Muscle layer of duodenum (tissue), 2 donors: ENCODE measurements around the gene NR5A2.

Source experiments
- H3K27ac ChIP-seq: one replicate; pipeline ENCODE4 v1.7.0; 2013; ENCODE audit warnings: mild to moderate bottlenecking, low read length
- H3K27me3 ChIP-seq: one replicate; pipeline ENCODE4 v1.7.0; 2013; ENCODE audit warnings: low read depth, mild to moderate bottlenecking, control low read depth, low read length
- H3K36me3 ChIP-seq, 2 donors: one replicate each; pipeline ENCODE4 v1.7.0; 2013; ENCODE audit warnings: low read length in 2 of 2, control low read depth in 1 of 2, mild to moderate bottlenecking in 1 of 2; ENCODE audit not compliant: insufficient read depth in 2 of 2, control insufficient read depth in 1 of 2
- H3K4me1 ChIP-seq, 2 donors: one replicate each; pipeline ENCODE4 v1.7.0; 2013; ENCODE audit warnings: low read length in 2 of 2, mild to moderate bottlenecking in 2 of 2, control low read depth in 1 of 2, moderate library complexity in 1 of 2; ENCODE audit not compliant: insufficient read depth in 2 of 2, control insufficient read depth in 1 of 2
- H3K4me3 ChIP-seq, 2 donors: one replicate each; pipeline ENCODE4 v1.7.0; 2013; ENCODE audit warnings: low read length in 2 of 2, low read depth in 1 of 2, mild to moderate bottlenecking in 1 of 2
- H3K9me3 ChIP-seq, 2 donors: one replicate each; pipeline ENCODE4 v1.7.0; 2013; ENCODE audit warnings: low read length in 2 of 2, control low read depth in 1 of 2, mild to moderate bottlenecking in 1 of 2; ENCODE audit not compliant: control insufficient read depth in 1 of 2
- donor health status: healthy.

NR5A2 gene

DNA sequence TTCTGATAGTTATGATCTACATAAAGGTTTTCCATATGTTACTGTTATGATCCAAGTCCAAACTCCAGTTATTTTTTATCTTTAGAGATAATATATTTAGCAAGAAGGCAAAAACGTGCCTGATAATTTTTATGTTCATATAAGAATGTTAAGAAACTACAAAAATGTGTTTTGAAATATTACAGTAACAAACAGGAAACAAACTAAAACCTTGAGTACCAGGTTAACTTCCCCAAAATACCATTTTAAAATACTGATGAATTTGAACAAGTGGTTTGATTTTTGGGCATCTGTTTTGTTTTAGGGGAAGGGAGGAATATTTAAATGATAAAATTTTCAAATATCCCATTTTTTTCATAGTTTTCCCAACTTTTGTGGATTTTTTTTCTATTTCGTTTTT is 124.8 kb downstream of the NR5A2 start:
- H3K4me1 ChIP-seq = no peaks in the 10 kb centered on the region
- H3K36me3 ChIP-seq = no peaks in the 10 kb centered on the region
- H3K27me3 ChIP-seq = no peaks in the 10 kb centered on the region
- H3K9me3 ChIP-seq = no peaks in the 10 kb centered on the region
- no peak overlapping the region for H3K4me3 ChIP-seq
- H3K27ac ChIP-seq = no peak overlapping the region

DNA sequence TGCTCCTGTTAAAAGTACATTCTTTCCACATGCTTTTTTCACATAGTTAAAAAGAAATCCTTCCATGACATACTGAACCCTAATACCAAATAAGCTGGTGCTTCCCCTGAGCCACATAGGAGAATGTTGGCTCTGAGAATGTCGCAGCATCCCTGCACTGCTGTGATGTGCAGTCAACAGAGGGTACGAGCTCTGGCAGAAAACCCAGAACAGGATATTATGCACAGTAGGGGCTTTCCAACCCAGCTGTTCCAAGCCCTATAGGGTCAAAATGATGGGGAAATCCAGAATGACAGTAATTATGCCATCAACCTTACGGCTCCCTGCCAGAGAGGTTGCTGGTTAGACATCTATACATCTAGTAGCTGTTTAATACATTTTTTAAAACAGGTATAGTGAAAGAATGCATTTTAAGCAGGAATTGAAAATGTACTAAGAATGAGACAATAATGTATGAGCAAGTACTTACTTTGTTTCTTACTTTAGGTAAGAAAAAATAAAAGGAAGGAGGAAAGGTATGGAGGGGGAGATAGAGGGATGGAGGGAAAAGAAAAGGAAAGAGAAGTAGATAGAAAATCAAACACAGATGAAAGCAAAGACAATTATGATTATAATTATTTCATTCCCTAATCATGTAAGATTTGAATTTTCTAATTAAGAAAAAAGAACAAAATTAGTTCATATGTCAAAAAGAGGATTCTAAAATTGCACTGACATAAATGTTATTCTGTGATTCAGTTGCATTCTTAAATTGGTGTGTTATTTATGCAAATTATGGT is 126.0 kb downstream of the NR5A2 start:
- no peaks in the 10 kb centered on the region for H3K9me3 ChIP-seq
- H3K36me3 ChIP-seq = no peaks in the 10 kb centered on the region
- no peaks in the 10 kb centered on the region for H3K4me1 ChIP-seq
- H3K4me3 ChIP-seq = no peak overlapping the region
- H3K27ac ChIP-seq = no peak overlapping the region
- no peaks in the 10 kb centered on the region for H3K27me3 ChIP-seq

DNA sequence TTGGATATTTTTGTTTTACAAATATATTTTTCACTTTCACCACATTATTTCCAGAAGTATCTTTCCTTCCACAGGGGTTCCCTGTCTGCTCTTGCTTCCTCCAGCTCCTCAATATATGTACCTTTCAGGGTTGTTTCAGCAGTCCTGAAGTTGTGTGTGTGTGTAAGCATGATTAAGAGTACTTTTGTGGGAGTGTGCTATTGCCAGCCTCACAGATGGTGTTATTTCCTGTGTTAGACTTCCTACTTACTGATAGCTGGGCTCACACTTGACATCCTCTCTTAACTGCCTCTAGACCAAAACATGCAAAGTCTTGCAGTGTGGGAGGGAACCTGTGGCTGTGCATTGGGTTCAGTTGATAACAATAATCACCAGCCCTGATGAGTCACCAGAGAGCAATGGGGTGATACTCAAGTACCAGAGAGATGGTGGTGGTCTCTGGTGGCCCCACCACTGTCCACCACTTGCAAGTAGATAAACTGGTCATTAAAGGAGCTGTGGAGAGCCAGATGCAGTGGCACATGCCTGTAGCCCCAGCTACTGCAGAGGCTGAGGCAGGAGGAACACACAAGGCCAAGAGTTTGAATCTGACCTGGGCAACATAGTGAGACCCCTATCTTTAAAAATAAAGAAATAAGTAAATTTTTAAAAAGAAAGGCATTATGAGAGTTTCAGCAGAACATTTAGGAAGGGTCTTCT is 126.7 kb downstream of the NR5A2 start:
- H3K27me3 ChIP-seq = no peaks in the 10 kb centered on the region
- H3K4me3 ChIP-seq = no peak overlapping the region
- no peak overlapping the region for H3K27ac ChIP-seq
- no peaks in the 10 kb centered on the region for H3K4me1 ChIP-seq
- H3K36me3 ChIP-seq = no peaks in the 10 kb centered on the region
- no peaks in the 10 kb centered on the region for H3K9me3 ChIP-seq

DNA sequence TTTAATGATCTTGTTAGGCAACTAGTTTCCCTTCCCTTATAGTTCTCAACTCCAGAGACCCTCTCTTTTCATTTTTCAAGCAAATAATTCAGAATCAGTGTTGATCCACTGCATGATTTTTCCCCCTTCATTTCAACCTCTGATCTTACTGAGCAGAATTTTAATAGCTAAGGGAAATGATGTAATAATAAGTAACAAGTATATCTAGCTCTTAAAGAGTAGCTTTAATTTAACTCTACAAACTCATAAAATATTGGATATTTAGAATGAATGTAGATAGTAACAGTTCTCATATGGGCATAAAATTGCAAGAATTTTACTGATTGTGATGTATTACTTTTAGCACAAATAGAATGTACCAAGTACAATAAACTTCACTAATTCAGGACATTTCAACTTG is 130.2 kb downstream of the NR5A2 start:
- H3K9me3 ChIP-seq = no peaks in the 10 kb centered on the region
- H3K36me3 ChIP-seq = no peaks in the 10 kb centered on the region
- H3K4me3 ChIP-seq = no peak overlapping the region
- no peaks in the 10 kb centered on the region for H3K27me3 ChIP-seq
- no peaks in the 10 kb centered on the region for H3K4me1 ChIP-seq
- no peak overlapping the region for H3K27ac ChIP-seq

DNA sequence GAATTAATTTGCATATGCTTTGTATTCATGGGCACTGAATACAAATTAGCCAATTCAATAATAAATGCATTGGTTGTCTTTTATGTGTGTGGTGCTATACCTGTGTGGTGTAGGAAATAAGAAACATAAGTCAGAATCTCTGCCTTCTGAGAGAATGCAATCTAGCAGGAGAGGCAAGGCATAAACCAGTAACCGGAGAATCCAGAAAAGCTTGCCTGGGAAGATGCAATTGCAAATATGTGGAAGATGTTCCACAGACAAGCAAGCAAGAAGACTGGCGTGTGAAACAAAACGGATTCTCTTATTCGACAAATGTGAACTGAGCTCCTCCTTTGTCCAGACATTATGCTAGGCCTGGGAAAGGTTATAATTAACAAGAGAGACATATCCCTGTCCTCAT is 134.3 kb downstream of the NR5A2 start:
- H3K27me3 ChIP-seq = no peaks in the 10 kb centered on the region
- no peaks in the 10 kb centered on the region for H3K4me1 ChIP-seq
- no peaks in the 10 kb centered on the region for H3K9me3 ChIP-seq
- no peaks in the 10 kb centered on the region for H3K36me3 ChIP-seq
- H3K4me3 ChIP-seq = no peak overlapping the region
- H3K27ac ChIP-seq = no peak overlapping the region

DNA sequence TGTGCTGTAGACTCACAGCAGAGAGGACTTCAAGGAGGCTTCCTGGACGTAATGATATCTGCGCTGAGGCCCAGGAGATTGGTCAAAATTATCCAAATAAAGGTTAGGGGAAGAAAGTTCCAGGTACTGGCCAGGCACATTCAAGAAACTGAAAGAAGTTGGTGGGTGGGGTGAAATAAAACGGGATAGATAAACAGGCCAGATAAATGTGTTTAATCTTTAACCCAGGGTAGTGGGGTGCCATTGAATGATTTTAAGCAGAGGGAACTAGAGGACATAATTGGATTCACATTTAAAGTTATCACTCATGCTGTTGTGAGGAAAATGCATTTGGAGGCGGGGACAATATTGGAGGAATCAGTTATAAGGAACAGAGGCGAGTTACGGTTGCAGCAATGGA is 134.7 kb downstream of the NR5A2 start:
- Histone ChIP-seq H3K9me3 (no peaks in the 10 kb centered on the region), H3K27ac (no peak overlapping the region)

DNA sequence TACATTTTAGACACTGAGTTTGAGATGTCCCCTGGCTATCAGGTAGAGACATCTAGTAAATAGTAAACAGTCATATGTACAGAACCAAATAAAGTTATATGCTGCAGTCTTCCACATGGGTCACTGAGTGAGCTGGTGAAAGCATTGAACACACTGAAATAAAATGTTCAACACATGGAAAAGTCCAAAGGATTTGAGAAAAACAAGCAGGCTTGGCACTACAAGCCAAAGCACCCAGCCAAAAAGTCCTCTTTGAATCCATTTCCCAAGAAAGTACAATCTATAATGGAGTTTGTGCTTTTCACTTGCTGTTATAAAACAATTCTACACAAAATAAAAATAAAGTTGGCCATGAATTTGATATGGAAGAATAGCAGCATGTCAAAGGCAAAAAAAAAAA is 135.4 kb downstream of the NR5A2 start:
- Histone ChIP-seq H3K27me3 (no peaks in the 10 kb centered on the region), H3K36me3 (no peaks in the 10 kb centered on the region)

More for the DNA sequence above, 134.7 kb downstream of the NR5A2 start:
- Histone ChIP-seq H3K4me1 (no peaks in the 10 kb centered on the region), H3K27me3 (no peaks in the 10 kb centered on the region), H3K4me3 (no peak overlapping the region), H3K36me3 (no peaks in the 10 kb centered on the region)

DNA sequence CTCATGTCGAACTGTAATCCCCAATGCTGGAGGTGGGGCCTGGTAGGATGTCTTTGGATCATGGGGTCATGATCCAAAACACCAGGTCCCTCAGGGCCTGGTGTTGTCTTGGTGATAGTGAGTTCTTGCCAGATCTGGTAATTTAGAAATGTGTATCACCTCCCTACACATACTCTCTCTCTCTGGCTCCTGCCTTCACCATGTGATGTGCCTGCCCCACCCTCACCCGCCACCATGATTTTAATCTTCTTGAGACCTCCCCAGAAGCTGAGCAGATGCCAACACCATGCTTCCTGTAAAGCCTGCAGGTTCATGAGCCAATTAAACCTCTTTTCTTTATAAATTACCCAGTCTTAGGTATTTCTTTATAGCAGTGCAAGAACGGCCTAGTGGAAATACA is 136.4 kb downstream of the NR5A2 start:
- Histone ChIP-seq H3K4me1 (no peaks in the 10 kb centered on the region), H3K27me3 (no peaks in the 10 kb centered on the region), H3K36me3 (no peaks in the 10 kb centered on the region), H3K9me3 (no peaks in the 10 kb centered on the region), H3K27ac (no peak overlapping the region), H3K4me3 (no peak overlapping the region)

More for the DNA sequence above, 135.4 kb downstream of the NR5A2 start:
- no peaks in the 10 kb centered on the region for H3K9me3 ChIP-seq
- H3K27ac ChIP-seq = no peak overlapping the region
- no peaks in the 10 kb centered on the region for H3K4me1 ChIP-seq
- H3K4me3 ChIP-seq = no peak overlapping the region

DNA sequence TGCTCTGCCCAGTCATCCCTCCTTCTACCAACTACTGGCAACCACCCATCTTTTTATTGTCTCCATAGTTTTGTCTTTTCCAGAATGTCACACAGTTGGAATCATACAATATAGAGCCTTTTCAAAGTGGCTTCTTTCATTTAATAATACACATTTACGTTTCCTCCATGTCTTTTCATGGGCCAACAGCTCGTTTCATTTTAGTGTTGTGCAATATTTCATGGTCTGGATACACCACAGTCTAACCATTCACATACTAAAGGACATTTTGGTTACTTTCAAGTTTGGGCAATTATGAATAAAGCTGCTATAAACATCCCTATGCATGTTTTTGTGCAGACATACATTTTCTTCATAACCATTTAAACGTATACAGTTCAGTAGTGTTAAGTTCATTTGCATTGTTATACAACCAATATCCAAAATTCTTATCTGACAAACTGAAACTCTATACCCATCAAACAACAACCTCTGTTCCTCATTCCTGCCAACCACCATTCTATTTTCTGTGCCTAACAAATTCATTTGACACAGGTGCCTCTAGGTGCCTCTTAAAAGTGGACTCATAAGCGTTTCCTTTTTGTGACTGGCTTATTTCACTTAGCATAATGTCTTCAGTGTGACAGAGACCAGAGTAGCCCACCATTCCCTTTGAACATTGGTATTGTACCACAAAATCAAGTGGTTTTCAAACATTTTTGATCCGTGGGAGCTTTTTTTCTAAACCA is 138.1 kb downstream of the NR5A2 start:
- no peaks in the 10 kb centered on the region for H3K4me1 ChIP-seq
- no peak overlapping the region for H3K27ac ChIP-seq
- no peaks in the 10 kb centered on the region for H3K9me3 ChIP-seq
- H3K27me3 ChIP-seq = no peaks in the 10 kb centered on the region
- H3K36me3 ChIP-seq = no peaks in the 10 kb centered on the region
- no peak overlapping the region for H3K4me3 ChIP-seq

DNA sequence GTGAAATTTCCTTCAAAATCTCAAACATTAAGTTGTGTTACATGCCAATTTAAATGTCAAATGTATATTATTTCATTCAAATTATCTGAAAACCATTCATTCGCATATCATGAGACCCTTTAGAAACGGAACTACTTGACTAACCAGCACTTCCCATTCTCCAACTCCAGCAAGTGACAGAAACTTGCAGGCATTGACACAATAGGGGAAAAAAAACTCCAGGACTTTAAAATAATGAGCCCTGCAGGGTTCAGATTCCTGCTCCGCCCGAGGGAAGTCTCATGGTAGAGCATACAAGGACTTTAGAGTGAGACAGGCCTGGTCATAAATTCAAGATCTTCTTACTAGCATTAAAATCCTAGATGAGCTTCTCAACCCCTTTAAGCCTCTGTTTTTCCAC is 138.9 kb downstream of the NR5A2 start:
- no peaks in the 10 kb centered on the region for H3K4me1 ChIP-seq
- no peak overlapping the region for H3K4me3 ChIP-seq
- H3K27me3 ChIP-seq = no peaks in the 10 kb centered on the region
- H3K36me3 ChIP-seq = no peaks in the 10 kb centered on the region
- H3K27ac ChIP-seq = no peak overlapping the region
- H3K9me3 ChIP-seq = no peaks in the 10 kb centered on the region

DNA sequence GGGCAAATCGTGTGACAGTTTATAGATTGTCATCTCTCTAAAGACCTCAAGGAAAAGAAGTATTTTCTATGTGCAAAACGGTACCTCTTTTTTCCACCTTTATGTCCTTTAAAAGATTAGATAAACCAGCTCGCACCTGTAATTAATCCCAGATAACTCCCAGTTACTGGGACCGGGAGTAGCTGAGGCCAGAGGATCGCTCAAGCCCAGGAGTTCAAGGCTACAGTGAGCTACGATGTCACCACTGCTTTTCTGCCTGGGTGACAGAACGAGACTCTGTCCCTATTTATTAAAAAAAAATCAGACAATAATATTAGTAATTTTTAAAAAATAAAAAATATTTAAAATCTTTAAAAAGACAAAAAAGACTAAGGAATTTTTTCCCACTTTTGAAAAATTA is 141.4 kb downstream of the NR5A2 start:
- no peaks in the 10 kb centered on the region for H3K27me3 ChIP-seq
- no peaks in the 10 kb centered on the region for H3K9me3 ChIP-seq
- H3K27ac ChIP-seq = no peak overlapping the region
- no peaks in the 10 kb centered on the region for H3K36me3 ChIP-seq
- no peaks in the 10 kb centered on the region for H3K4me1 ChIP-seq
- H3K4me3 ChIP-seq = no peak overlapping the region
